Stimulated activated naive CD8-positive, alpha-beta T cell treated with anti-CD3 and anti-CD28 coated beads, Interleukin-15, Interleukin-2, amounts not matched to agents 100 ng/mL and 50 ng/mL, for 24 hours (primary cell): ENCODE data around the gene CENPO.

Experiments
- H3K27ac Mint-ChIP-seq: one replicate; pipeline ENCODE4 v1.8.0; 2021; ENCODE audit warnings: mild to moderate bottlenecking, mixed read lengths
- H3K27me3 Mint-ChIP-seq: one replicate; pipeline ENCODE4 v1.8.0; 2021; ENCODE audit warnings: mixed read lengths
- H3K36me3 Mint-ChIP-seq: one replicate; pipeline ENCODE4 v1.8.0; 2021; ENCODE audit warnings: low read depth, mixed read lengths
- H3K4me1 Mint-ChIP-seq: one replicate; pipeline ENCODE4 v1.8.0; 2021; ENCODE audit warnings: low read depth, mixed read lengths
- H3K4me3 Mint-ChIP-seq: one replicate; pipeline ENCODE4 v1.8.0; 2021; ENCODE audit warnings: mild to moderate bottlenecking, mixed read lengths
- H3K9me3 Mint-ChIP-seq: one replicate; pipeline ENCODE4 v1.8.0; 2021; ENCODE audit warnings: mixed read lengths

The CENPO gene

GRCh38 chr2:24824966-24825882 lies 32.0 kb downstream of the CENPO start:
- H3K4me3 Mint-ChIP-seq: no peak overlapping the region
- H3K36me3 Mint-ChIP-seq: peaks cover 62% of the 10 kb centered on the region

DNA sequence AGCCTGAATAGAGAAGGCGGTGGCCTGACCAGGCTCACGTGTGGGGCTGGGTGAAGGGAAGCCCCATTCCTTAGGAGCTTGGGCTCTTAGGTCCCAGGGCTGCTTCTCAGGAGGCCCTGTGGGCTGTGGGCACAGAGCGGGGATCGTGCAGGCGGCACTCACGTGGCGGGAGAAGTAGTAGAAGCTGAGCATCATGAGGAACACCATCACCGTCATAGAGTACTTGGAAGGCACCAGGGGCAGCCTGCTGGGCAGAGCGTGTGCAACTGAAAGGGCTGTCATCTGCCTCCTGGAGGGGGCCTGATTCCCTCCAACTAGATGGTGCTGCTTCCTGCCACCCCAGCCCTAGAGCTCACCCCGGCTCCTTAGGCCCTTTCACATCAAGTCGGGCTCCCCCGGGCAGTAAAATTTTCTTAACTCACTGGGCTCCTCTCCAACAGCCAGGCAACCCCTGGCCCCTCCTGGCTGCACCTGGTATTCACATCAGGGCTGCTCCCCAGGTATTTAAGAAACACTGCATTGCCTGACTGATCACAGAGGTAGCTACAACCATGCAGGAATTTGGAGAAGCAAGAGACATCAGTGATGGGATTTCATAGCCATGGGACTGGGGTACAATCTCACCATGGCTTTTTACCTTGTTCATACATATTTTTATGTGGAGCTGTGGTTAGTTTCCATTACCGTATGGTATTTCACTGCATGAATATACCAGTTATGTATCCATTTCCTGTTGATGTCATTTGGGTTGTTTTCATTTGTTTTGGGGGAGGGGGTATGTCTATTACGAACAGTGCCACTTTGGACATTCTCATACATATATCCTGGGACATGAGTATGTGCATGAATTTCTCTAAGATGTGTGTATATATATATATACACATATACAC lies 32.9 kb downstream of the CENPO start:
- no peak overlapping the region for H3K4me3 Mint-ChIP-seq
- no peaks in the 10 kb centered on the region for H3K27me3 Mint-ChIP-seq
- peaks cover 21% of the 10 kb centered on the region for H3K4me1 Mint-ChIP-seq
- peak overlapping the region; percentile 70 for H3K27ac Mint-ChIP-seq
- H3K36me3 Mint-ChIP-seq: peaks cover 56% of the 10 kb centered on the region
- no peaks in the 10 kb centered on the region for H3K9me3 Mint-ChIP-seq

More at GRCh38 chr2:24824966-24825882, 32.0 kb downstream of the CENPO start:
- Mint-ChIP-seq H3K27ac (peak overlapping the region; percentile 26), H3K27me3 (no peaks in the 10 kb centered on the region), H3K4me1 (peaks cover 21% of the 10 kb centered on the region), H3K9me3 (no peaks in the 10 kb centered on the region)

DNA sequence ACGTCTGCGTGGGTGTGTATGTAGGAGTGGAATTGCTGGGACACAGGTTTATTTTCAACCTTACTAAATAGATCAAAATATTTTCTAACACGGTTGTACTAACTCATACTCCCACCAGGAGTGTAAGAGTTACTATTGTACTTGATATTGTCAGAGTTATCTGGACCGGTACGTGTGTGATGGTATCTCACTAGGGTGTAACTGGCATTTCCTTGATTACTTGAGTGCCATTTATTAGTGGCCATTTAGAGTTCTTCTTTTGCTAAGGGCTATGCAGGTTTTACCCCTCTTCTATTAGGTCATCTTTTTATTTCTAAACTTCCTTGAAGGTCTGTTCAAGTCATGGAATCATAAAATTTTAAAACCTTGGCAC lies 33.5 kb downstream of the CENPO start:
- Mint-ChIP-seq H3K27ac (no peak overlapping the region), H3K27me3 (no peaks in the 10 kb centered on the region), H3K9me3 (no peaks in the 10 kb centered on the region), H3K4me3 (no peak overlapping the region), H3K36me3 (peaks cover 49% of the 10 kb centered on the region), H3K4me1 (peaks cover 21% of the 10 kb centered on the region)

DNA sequence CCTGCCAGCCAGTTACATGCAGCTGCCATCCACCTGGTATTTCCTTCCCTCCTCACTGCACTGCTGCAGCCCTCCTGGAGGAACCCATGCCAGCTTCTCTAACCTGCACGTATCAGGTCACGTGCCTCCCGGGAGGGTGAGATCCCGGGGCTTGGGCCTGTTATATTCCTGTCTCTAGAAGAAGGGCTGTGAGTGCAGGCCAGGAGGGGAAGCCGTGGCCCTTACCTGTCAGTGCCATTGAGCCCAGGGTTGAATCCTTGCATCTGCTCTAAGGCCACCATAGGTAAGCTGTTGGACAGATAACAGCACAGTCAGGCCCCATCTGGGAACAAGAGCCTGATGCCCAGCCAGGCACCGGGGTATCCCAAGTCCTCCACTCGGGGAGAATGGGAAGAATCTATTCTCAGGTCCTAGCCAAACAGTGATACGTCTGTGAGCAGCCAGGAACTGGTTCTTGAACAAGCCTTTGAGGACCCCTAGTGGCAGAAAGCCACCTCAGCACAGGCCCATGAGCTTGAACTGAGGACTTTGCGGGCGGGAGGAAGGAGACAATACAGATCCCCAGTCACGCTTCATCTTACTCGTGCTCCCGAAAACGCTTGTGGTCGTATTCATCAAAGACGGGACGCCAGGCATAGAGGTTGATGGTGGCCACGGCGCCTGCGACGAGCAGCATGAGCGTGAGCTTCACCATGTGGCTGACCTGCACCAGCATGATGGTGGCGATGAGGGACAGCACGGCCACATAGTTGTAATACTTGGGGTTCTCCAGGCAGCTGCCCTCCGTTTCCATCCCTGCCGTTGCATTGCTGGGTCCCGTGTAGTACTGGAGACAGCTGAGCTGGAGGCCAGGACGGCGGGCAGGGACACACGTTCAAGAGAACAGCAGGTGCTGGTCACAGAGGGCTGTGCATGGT lies 34.4 kb downstream of the CENPO start:
- Mint-ChIP-seq H3K4me1 (peaks cover 21% of the 10 kb centered on the region), H3K36me3 (peaks cover 43% of the 10 kb centered on the region), H3K9me3 (no peaks in the 10 kb centered on the region), H3K27me3 (no peaks in the 10 kb centered on the region), H3K4me3 (no peak overlapping the region), H3K27ac (no peak overlapping the region)

GRCh38 chr2:24828238-24828996 lies 35.2 kb downstream of the CENPO start:
- no peak overlapping the region for H3K27ac Mint-ChIP-seq
- no peak overlapping the region for H3K4me3 Mint-ChIP-seq
- H3K4me1 Mint-ChIP-seq: peaks cover 21% of the 10 kb centered on the region
- no peaks in the 10 kb centered on the region for H3K9me3 Mint-ChIP-seq
- peaks cover 35% of the 10 kb centered on the region for H3K36me3 Mint-ChIP-seq
- H3K27me3 Mint-ChIP-seq: no peaks in the 10 kb centered on the region

GRCh38 chr2:24830351-24830750 lies 37.1 kb downstream of the CENPO start:
- no peaks in the 10 kb centered on the region for H3K27me3 Mint-ChIP-seq
- no peak overlapping the region for H3K4me3 Mint-ChIP-seq
- H3K4me1 Mint-ChIP-seq: peaks cover 21% of the 10 kb centered on the region
- H3K27ac Mint-ChIP-seq: no peak overlapping the region
- no peaks in the 10 kb centered on the region for H3K9me3 Mint-ChIP-seq
- H3K36me3 Mint-ChIP-seq: peaks cover 28% of the 10 kb centered on the region

DNA sequence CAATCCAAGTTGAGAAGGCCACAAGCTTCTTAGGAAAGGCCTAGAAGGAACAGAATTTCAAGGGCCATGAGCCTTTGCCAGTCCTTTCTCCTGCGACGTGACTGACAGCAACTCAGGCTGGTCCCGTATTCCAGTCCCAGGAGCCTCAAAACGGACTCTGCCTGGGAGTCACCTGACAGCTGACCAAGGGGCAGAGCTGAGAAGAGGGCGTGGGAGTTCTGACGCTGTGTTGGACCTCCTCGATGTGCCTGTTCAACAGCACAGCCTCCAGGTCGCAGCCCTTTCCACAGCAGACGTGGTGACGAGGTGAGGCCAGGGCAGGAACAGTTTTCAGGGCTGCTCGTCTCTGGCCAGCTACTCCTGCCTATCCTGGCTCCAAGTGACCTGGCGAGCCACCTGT lies 37.6 kb downstream of the CENPO start:
- Mint-ChIP-seq H3K27ac (no peak overlapping the region), H3K4me3 (no peak overlapping the region), H3K9me3 (no peaks in the 10 kb centered on the region), H3K4me1 (peaks cover 17% of the 10 kb centered on the region), H3K36me3 (peaks cover 26% of the 10 kb centered on the region), H3K27me3 (no peaks in the 10 kb centered on the region)

DNA sequence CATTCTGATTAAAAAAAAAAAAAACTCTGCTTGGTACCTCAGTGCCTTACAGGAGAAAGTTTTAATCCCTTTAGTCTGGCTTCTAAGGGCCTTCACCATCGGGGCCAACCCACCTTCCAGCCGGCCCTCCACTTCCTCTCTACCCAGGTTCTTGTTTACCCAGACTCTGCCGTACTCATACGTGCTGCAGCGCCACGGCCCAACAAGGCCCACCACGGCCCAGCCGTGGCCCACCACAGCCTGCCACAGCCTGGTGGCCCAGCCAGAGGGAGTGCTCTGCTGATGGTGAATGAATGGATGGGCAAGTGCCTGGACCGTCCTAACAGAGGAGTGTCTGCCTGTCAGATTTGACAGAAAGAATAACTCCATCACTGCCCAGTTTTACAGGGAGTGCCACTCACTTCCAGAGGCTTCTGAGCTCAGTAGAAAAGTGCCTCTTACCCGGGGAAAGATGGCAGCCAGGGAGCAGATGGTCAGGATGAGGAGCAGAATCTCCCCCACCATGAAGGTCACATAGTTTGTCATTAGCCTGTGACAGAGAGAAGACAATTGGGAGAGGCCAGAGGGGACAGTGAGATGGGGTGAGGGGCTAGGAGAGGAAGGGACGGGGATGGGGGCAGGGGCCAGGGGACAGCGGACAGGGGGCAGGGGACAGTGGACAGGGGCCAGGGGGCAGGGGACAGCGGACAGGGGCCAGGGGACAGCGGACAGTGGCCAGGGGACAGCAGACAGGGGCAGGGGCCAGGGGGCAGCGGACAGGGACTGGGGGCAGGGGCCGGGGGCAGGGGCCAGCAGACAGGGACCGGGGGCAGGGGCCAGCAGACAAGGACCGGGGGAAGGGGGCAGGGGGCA lies 38.2 kb downstream of the CENPO start:
- H3K27me3 Mint-ChIP-seq: no peaks in the 10 kb centered on the region
- peaks cover 11% of the 10 kb centered on the region for H3K4me1 Mint-ChIP-seq
- H3K4me3 Mint-ChIP-seq: no peak overlapping the region
- H3K9me3 Mint-ChIP-seq: no peaks in the 10 kb centered on the region
- peaks cover 26% of the 10 kb centered on the region for H3K36me3 Mint-ChIP-seq
- no peak overlapping the region for H3K27ac Mint-ChIP-seq

- Mint-ChIP-seq H3K4me1 (peaks cover 4% of the 10 kb centered on the region), H3K9me3 (no peaks in the 10 kb centered on the region), H3K27ac (no peak overlapping the region), H3K4me3 (no peak overlapping the region), H3K27me3 (no peaks in the 10 kb centered on the region), H3K36me3 (peaks cover 27% of the 10 kb centered on the region)
Measured at GRCh38 chr2:24832073-24832461, 38.8 kb downstream of the CENPO start.

DNA sequence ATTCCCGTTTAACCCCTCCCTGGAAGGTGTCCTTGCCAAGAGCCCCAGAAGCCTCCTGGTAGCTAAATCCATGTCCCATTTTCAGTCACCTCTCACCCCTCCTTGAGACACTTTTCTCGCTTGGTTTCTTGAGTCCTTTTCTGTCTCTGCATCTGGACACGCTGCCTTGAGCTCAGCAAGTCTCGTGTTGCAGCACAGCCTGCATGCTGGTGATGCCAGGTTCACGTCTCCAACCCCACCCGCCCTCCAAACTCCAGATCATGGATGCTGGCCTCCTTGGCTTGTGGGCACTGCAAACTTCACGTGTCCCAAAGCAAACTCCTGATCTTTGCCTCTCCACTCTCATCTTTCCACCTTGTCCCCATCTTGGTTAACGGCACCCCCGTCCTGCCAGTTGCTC lies 39.3 kb downstream of the CENPO start:
- peaks cover 30% of the 10 kb centered on the region for H3K36me3 Mint-ChIP-seq

DNA sequence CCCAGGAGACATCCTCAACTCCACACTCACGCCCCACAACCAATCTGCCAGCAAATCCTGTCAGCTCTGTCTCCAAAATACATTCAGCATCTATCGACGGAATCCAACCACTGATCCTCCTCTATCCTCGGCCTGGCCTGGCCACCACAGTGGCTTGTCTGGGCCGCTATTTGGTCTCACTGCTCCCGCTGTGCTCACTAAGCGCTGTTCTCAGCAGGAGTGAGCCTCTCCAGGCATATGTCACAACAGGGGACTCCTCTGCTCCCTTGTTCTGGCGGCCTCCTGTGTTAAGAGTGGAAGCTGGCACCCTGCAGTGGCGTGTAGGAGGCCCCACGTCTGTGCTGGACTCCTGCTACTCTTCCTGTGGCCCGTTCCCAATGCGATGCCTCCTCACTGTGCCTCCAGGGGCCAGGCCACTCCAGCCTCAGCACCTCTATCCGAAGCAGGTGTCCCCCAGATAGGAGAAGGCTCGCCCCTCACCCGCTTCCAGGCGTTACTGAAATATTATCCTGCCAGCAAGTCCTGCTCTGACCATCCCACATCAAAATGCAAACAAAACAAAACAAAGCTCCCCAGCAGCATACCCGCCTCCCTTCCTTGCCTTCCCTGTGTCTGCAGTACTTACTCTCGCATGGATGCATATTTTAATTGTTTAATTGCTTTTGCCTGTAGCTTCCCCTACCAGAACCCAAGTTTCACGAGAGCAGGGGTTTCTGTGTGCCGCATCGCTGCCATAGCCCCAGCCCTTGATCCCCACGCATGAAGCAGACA lies 39.9 kb downstream of the CENPO start:
- no peaks in the 10 kb centered on the region for H3K9me3 Mint-ChIP-seq
- H3K4me3 Mint-ChIP-seq: no peak overlapping the region
- no peak overlapping the region for H3K27ac Mint-ChIP-seq
- peaks cover 26% of the 10 kb centered on the region for H3K36me3 Mint-ChIP-seq
- H3K27me3 Mint-ChIP-seq: no peaks in the 10 kb centered on the region
- no peaks in the 10 kb centered on the region for H3K4me1 Mint-ChIP-seq

More for the DNA sequence above, 39.3 kb downstream of the CENPO start:
- no peaks in the 10 kb centered on the region for H3K9me3 Mint-ChIP-seq
- H3K27me3 Mint-ChIP-seq: no peaks in the 10 kb centered on the region
- no peak overlapping the region for H3K27ac Mint-ChIP-seq
- H3K4me3 Mint-ChIP-seq: no peak overlapping the region
- no peaks in the 10 kb centered on the region for H3K4me1 Mint-ChIP-seq

GRCh38 chr2:24833821-24834732 lies 40.9 kb downstream of the CENPO start:
- H3K4me3 Mint-ChIP-seq: no peak overlapping the region

More at GRCh38 chr2:24833821-24834732, 40.9 kb downstream of the CENPO start:
- Mint-ChIP-seq H3K36me3 (peaks cover 28% of the 10 kb centered on the region), H3K4me1 (no peaks in the 10 kb centered on the region), H3K9me3 (no peaks in the 10 kb centered on the region), H3K27ac (no peak overlapping the region), H3K27me3 (no peaks in the 10 kb centered on the region)
